GM04503 (cell line): Measurements from ENCODE around the gene CAMK2G.
"Not testable (repeated sequence)": the region's sequence is repeated elsewhere in the genome, so short reads cannot be mapped to it uniquely, and the experiment has no call there.

Experiments used
- DNase-seq: peaks from one replicate; pipeline ENCODE4 v3.0.0-alpha.2; 2012; ENCODE audit warnings: low read depth

CAMK2G gene

DNA sequence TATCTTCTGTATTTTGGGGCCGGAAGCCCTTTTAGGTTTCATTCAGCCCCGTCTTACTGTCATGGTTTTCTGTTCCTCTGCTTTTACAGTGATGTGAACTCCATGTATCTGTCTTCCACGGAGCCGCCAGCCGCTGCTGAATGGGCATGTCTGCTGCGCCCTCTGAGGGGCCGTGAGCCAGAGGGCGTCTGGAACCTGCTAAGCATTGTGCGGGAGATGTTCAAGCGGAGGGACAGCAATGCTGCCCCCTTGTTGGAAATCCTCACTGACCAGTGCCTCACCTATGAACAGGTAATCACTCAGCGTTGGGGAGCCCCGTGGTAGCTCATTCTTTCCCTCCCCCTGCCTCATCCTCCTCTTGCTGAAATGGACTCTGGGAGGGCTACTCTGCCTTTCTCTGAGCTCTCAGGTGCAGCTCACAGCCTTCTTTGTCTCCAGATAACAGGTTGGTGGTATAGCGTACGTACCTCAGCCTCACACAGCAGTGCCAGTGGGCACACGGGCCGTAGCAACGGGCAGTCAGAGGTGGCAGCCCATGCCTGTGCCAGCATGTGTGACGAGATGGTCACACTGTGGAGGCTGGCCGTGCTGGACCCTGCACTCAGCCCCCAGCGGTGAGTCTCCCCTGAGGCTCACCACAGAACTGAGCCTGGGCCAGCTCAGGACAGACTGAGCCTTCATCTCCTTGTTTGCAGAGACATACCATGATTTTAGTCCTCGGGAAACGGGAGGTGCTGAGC is 83.3 kb downstream of the CAMK2G start:
- DNase-seq = no peak

DNA sequence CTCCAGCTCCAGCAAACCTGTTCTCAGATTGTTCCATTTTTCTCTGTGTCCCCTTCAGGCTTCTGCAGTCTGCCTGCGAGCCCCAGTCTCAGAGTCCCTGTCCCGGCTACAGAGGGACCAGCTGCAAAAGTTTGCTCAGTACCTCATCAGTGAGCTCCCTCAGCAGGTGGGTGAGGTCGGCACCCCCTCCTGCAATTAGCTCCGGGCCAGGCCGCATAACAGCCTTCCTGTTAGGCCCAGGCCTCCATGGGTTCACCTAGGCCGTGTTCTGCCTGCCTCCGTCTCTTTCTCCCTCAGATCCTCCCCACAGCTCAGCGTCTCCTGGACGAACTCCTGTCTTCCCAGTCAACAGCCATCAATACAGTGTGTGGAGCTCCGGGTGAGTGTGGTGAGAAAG is 84.7 kb downstream of the CAMK2G start:
- no peak for DNase-seq

GRCh38 chr10:73788864-73789658 is 85.3 kb downstream of the CAMK2G start:
- no peak for DNase-seq

DNA sequence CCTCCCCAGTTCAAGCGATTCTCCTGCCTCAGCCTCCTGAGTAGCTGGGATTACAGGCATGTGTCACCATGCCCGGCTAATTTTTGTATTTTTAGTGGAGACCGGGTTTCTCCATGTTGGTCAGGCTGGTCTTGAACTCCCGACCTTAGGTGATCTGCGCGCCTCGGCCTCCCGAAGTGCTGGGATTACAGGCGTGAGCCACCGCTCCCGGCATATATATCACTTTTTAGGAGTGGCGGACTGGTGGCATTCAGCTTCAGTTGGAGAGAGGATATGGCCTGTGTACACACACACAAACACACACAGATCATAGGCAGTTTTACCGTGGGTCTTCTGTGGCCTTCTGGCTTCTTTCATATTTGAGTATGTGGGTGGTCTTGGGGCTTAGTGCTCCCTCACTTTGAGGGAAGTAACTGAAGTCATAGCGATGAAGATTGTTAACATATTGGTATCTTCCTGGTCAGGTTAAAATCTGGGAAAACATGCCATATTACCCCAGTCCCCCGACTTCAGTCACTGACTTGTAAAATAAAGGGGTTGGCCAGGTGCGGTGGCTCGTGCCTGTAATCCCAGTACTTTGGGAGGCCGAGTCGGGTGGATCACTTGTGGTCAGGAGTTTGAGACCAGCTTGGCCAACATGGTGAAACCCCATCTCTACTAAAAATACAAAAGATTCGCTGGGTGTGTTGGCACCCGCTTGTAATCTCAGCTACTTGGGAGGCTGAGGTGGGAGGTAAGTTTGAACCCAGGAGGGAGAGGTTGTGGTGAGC is 87.1 kb downstream of the CAMK2G start:
- not testable (repeated sequence) for DNase-seq

- DNase-seq = no peak
These were observed 87.9 kb downstream of the CAMK2G start for GRCh38 chr10:73786512-73786885.

DNA sequence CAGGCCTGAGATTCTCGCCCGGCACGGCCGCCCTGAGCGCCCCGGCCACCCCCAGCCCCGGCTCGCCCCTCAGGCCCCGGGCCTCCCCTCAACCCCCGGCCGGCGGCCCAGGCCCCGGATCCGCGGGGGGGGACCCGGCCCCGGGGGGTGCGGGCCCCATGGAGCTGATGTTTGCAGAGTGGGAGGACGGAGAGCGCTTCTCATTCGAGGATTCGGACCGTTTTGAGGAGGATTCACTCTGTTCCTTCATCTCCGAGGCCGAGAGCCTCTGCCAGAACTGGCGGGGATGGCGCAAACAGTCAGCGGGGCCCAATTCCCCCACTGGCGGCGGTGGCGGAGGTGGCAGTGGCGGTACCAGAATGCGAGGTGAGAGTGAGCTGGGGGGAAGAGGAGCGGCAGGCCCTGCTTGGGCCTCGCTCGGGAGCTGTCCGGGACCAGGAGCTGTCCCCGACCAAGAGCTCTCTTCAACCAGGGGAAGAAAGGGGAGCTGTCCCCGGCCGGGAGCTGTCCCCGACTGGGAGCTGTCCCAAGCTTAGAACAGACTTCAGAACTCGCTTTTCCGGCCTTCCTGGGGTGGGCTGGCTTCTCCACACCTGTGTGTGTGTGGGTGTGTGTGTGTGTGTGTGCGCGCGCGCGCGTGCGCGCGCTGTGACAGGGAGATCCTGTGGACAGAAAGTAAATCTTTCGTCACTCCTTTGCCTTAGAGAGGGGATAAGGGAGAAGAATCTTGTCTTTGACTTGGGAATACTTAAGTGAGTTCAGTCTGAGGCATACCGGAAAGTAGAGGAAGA is 88.4 kb downstream of the CAMK2G start:
- peak; percentile 31 for DNase-seq

DNA sequence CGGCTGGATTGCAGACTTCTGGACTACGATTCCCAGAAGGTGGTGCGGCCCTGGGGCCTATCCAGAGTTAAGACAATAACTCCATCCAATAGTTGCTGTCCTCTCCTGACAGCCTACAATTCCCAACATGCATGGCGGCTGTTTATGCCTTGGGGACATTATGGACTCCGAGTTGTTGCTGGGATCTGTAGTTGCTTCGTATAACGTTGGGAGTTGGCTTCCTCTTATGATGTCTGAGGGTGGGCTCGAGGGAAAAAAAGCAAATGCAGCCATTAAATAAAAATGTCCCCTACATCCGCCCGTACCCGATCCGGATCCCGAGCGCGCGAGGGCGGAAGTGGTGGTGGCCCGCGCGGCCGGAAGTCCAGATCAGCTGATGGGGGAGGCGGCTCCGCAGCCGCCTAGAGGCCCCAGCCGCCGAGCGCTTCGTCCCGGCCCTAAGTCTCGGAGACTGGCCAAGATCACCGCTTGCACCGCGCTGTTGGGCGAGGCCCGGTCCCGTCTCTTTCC is 89.1 kb downstream of the CAMK2G start, which contains the start of gene ZSWIM8:
Gene ZSWIM8 (plus strand): TSS at position 396 of the 510 bp plus-strand sequence. CDS start 273 bp downstream, outside the sequence.
- DNase-seq = peak; percentile 92

DNA sequence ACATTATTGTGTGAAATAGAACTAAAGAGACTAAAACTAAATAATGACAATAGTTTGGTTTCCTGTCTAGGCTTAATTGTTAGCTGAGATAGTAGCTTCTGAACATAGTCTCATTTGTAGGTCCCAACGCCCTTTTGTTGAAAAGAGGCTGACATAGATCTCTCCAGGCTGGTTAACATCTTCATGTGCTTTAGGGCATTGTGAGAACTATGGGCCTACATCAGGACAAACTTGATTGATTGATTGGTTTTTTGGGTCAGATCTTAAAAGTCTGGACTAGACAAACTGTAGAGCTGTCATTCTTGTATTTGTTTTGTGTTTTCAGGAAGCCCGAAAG is 91.6 kb downstream of the CAMK2G start:
- DNase-seq = no peak

DNA sequence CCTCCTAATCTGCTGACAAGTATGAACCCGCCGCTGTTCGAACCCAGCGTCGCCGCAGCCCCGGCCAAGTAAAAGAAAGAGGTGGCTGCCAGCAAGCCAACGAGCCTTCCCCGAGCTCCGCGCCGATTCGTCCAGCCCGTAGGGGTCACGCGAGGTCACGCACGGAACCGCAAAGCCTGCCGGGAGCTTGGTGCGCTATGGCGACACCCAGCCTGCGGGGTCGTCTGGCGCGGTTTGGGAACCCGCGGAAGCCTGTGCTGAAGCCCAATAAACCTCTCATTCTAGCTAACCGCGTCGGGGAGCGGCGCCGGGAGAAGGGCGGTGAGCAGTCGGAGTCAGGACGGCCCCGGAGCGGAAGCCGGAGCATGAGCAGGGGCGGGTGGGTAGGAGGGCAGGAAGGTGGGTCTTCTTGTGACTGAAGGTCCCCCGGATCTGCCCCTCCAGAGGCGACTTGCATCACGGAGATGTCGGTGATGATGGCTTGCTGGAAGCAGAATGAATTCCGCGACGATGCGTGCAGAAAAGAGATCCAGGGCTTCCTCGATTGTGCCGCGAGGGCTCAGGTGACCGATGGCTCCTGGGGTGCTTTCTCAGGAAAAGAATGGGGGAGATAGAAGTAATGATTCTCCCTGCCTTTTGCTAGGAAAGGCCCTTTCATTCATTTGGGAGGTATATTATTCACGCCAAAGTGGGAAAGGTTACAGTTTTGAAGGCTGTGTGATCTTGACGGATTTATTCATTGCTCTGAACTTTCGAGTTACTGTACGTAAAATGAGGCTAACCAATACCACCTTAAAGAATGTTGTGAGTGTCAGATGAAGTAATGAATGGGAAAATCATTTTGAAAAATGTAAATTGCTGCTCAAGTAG is 92.2 kb downstream of the CAMK2G start, which contains the start of gene CHCHD1:
Gene CHCHD1 (plus strand): TSS at position 170 of the 870 bp plus-strand sequence. CDS start 28 bp downstream, at position 198.
- peak; percentile 31 for DNase-seq

DNA sequence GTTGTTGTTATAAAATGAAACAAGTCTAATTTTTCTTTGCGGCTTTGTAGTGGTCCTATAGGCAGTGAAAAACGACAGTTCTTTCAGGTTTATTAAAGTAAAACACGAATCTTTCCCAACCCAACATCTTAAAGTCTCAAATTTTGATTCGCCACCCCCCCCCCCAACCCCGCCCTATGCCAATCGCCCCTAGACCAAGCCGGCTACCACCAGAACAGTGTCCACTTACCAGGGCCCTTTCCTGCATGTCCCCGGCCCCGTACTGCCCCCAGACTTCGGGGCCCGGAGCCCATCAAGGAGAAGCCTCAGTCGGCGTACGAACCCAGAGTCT is 92.8 kb downstream of the CAMK2G start:
- no peak for DNase-seq

- DNase-seq = no peak
These were observed 93.4 kb downstream of the CAMK2G start for GRCh38 chr10:73780966-73781365.

GRCh38 chr10:73780301-73780700 is 94.1 kb downstream of the CAMK2G start:
- DNase-seq = no peak

DNA sequence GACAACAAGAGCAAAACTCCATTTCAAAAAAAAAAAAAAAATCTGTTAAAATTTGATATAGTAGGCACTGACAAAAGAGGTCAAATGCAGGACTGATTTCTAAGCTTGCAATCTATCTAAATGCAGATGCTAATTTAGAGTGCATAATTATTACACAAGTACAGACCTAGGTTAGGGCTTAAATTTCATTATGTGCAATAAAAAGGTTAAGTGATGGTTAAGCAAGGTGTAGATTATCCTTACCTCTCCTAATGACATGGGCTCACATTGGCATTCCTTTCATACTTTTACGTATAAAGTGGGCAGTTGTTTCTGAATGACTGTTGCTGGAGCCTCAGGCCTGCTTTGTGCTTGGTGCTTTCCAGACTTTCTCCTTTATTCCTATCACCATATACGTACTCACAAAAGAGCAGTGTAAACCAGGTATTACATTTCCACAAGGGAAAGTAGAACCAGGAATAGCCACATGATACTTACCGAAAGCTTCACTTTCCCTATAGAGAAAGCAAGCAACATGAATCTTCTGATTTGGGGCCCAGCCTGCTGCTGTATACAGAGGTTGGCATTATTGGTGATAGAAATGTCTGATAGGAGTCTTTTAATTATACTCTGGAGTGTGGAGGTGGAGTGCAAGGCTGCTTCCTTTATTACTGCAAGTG is 94.7 kb downstream of the CAMK2G start:
- no peak for DNase-seq

GRCh38 chr10:73779018-73779417 is 95.3 kb downstream of the CAMK2G start:
- DNase-seq = no peak

GRCh38 chr10:73774637-73775036 is 99.7 kb downstream of the CAMK2G start:
- DNase-seq = no peak

DNA sequence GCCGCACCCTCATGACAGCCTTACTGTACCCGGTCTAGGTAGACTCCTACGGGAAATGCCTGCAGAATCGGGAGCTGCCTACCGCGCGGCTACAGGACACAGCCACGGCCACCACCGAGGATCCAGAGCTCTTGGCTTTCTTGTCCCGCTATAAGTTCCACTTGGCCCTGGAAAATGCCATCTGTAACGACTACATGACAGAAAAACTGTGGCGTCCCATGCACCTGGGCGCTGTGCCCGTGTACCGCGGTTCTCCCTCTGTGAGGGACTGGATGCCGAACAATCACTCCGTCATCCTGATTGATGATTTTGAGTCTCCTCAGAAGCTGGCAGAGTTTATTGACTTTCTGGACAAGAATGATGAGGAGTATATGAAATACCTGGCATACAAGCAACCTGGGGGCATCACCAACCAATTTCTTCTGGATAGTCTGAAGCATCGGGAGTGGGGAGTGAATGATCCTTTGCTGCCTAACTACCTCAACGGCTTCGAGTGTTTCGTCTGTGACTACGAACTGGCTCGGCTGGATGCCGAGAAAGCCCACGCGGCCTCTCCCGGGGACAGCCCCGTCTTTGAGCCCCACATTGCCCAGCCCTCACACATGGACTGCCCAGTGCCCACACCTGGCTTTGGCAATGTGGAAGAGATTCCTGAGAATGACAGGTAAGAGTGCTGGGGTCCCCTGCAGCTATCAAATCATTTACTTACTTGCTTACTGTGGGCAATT is 101.0 kb downstream of the CAMK2G start:
- DNase-seq = no peak

- DNase-seq = peak; percentile 39
These were observed 101.8 kb downstream of the CAMK2G start for GRCh38 chr10:73772281-73773151.

- no peak for DNase-seq
These were observed 102.6 kb downstream of the CAMK2G start for GRCh38 chr10:73771722-73772280.
